Breast epithelium (tissue), 3 donors: ENCODE data around the gene SORBS2.

Experiments
- CTCF ChIP-seq, 3 donors: fragments of 450-650 bp; IDR thresholded peaks; one replicate each; pipeline ENCODE4 v1.5.1; 2016 to 2017; ENCODE audit warnings: antibody characterized with exemption in 3 of 3, mild to moderate bottlenecking in 3 of 3, moderate library complexity in 3 of 3
- POLR2A ChIP-seq: fragments of 450-650 bp; IDR thresholded peaks from one replicate; pipeline ENCODE4 v1.6.1; 2016; ENCODE audit warnings: antibody characterized with exemption, mild to moderate bottlenecking, moderate library complexity
- POLR2AphosphoS5 ChIP-seq, 3 donors: sonication (generic); formaldehyde crosslinking; IDR thresholded peaks; one replicate each; pipeline ENCODE4 v1.6.1; 2017; ENCODE audit warnings: antibody characterized with exemption in 3 of 3

- TF ChIP-seq POLR2AphosphoS5 (IDR thresholded peaks at IDR 0.05) (no peak), CTCF (IDR thresholded peaks at IDR 0.05) (no peak), POLR2A (no peak)
Measured at GRCh38 chr4:185562531-185562930, 249.5 kb downstream of the SORBS2 start.
